ENCODE results near the gene BIVM. TPM values are rescaled to one million over a fixed set of nuclear protein-coding genes. Genes with fewer than 3 reads are reported as not detected.

The BIVM gene, protein sequence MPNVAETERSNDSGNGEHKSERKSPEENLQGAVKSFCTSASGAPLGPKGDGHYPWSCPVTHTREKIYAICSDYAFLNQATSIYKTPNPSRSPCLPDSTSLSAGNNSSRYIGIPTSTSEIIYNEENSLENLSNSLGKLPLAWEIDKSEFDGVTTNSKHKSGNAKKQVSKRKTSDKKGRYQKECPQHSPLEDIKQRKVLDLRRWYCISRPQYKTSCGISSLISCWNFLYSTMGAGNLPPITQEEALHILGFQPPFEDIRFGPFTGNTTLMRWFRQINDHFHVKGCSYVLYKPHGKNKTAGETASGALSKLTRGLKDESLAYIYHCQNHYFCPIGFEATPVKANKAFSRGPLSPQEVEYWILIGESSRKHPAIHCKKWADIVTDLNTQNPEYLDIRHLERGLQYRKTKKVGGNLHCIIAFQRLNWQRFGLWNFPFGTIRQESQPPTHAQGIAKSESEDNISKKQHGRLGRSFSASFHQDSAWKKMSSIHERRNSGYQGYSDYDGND
- total RNA-seq (2022; extraction: Qiagen RNA extraction; ENCODE audit: low read depth), result 2.4 to 5.3 TPM (median 5.0 TPM) in 5 replicates

DNA sequence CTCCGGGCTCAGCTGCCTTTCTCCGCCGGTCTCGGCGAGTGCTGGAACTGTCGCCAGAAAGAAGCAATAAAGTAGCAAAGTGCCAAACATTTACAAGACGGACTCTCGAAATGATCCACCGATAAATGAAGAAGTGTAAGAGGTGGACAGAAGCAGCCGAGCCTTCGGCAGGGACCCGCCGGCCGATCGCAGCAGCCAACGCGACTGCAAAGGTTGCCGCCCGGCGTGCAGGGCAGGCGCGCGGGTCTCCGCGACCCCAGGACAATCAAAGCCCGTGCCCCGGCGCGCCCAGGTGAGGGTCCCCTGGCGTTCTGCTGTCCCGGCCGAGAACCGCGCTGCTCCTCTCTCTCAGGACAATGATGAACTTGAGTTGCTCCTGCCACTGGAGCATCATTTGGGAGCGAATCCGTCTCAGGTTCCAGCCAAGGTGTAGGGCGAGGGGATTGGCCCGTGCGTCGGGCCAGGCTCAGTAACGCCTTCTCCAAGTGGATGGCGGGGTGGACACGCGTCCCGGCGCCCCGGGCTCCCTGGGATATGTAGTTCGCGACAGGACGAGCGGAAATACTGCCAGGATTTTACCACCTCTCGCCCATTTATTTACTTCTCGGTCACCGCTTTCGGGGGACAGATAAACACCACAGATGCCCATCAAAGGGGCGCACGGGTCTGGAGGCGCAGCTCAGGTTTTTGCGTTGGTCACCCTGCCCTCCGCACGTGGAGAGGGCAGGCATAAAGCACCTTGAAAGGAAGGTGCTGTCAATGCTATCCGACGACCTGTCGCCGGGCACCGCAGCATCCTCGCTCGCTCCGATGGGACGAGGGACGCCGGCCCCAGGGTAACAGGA lies at the start of gene BIVM, which contains the start of gene POGLUT2:
Gene BIVM, plus strand, starts transcription at position 539 of the 845 bp plus-strand sequence. CDS start 8,149 bp downstream, outside the sequence.
Gene POGLUT2, minus strand, starts transcription at position 396 of the 845 bp plus-strand sequence. Its CDS starts 306 bp downstream, at position 90.

DNA sequence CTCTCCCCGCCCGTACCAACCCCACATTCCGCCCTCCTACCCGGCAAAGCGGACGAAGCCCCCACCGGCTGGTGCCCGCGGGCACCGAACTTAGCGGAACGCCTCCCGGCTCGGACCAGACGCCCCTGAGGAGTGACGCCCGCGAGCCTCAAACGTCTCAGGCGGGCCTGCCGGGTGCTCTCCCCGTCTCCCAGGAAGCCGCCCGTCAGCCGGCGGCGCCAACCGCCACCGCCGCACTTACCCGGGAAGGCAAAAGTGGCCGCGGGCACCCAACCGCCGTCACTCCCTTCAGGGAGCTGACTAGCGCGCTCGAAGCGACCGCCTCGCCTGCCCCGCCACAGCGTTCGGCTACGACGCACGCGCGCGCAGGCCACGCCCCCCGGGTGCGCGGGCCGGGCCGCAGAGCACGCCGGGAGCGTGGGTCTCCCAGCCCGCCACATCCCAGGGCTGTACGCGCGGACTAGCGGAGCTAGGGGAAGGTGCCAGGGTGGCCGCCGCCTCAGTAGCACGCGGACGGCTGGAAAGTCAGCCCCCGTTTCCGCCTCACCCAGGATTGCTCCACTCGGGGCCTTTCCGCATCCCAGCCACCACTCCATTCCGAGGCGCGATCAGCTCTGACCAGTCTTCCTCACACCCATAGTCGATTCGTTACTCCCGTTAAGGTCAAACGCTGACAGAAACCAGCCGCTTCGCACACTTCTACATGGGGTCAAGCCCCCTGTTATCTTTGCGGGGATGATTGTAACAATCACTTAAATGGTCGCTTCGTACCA lies 25.3 kb upstream of the BIVM start, which contains the start of gene TEX30:
Gene TEX30, minus strand, starts transcription at position 346 of the 773 bp plus-strand sequence. CDS start 3,760 bp downstream, outside the sequence.

DNA sequence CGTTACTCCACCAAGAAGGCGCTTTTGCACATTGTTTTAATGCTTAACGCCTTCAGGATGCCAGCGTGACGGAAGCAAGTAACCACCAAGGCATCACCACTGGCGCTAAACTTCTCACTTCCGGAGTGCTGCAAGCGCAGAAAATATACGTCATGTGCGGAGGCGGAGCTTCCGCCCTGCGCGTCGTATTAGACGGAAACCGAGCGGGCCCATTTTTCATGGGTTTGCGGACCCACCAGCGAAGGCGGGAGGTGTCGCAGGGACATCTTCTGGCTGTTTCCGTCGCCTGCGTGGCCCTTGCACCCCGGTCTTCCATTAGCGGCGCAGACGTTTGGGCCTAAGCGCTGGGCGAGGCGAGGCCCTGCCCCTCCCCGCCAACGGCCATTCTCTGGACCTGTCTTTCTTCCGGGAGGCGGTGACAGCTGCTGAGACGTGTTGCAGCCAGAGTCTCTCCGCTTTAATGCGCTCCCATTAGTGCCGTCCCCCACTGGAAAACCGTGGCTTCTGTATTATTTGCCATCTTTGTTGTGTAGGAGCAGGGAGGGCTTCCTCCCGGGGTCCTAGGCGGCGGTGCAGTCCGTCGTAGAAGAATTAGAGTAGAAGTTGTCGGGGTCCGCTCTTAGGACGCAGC lies 46.8 kb downstream of the BIVM start, which contains the start of gene ERCC5:
Gene ERCC5, plus strand, starts transcription at position 403 of the 631 bp plus-strand sequence. CDS start 235 bp downstream, outside the sequence.

Other genes with a start within 250 kb of the BIVM start
- gene TPP2, start 202.1 kb upstream of the BIVM start, total RNA-seq (2022; extraction: Qiagen RNA extraction; ENCODE audit: low read depth), result 12.0 to 20.2 TPM (median 17.2 TPM) in 5 replicates
- not detected in 5 replicates for gene METTL21C, start 104.1 kb upstream of the BIVM start, total RNA-seq (2022; extraction: Qiagen RNA extraction; ENCODE audit: low read depth)
- gene TEX30, start 25.3 kb upstream of the BIVM start, total RNA-seq (2022; extraction: Qiagen RNA extraction; ENCODE audit: low read depth), result 12.1 to 16.2 TPM (median 14.6 TPM) in 5 replicates
- 5.1 to 7.8 TPM (median 6.6 TPM) in 5 replicates for gene POGLUT2, start 143 bp upstream of the BIVM start, total RNA-seq (2022; extraction: Qiagen RNA extraction; ENCODE audit: low read depth)
- 16.5 to 20.4 TPM (median 17.8 TPM) in 5 replicates for gene ERCC5, start 46.9 kb downstream of the BIVM start, total RNA-seq (2022; extraction: Qiagen RNA extraction; ENCODE audit: low read depth)